ENCODE results near the gene RBBP6. TPM values are rescaled to one million over a fixed set of nuclear protein-coding genes. Genes with fewer than 3 reads are reported as not detected.

Gene RBBP6
- total RNA-seq, 4 donors from 2014 or later: 37.1 to 58.4 (median 46.1) TPM

DNA sequence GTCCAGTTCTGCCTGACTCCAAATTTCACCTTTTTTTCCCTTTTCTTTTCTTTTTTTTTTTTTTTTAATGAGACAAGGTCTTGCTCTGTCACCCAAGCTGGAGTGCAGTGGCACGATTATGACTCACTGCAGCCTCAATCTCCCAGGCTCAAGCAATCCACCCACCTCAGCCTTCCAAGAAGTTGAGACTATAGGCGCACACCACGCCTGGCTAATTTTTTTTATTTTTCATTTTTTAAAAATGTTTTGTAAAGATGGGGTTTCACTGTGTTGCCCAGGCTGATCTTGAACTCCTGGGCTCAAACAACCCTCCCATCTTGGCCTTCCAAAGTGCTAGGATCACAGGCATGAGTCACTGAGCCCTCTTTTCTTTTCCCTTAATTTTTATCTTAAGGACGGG, 33.4 kb upstream of the RBBP6 start:
- TF ChIP-seq, protein P1, sequence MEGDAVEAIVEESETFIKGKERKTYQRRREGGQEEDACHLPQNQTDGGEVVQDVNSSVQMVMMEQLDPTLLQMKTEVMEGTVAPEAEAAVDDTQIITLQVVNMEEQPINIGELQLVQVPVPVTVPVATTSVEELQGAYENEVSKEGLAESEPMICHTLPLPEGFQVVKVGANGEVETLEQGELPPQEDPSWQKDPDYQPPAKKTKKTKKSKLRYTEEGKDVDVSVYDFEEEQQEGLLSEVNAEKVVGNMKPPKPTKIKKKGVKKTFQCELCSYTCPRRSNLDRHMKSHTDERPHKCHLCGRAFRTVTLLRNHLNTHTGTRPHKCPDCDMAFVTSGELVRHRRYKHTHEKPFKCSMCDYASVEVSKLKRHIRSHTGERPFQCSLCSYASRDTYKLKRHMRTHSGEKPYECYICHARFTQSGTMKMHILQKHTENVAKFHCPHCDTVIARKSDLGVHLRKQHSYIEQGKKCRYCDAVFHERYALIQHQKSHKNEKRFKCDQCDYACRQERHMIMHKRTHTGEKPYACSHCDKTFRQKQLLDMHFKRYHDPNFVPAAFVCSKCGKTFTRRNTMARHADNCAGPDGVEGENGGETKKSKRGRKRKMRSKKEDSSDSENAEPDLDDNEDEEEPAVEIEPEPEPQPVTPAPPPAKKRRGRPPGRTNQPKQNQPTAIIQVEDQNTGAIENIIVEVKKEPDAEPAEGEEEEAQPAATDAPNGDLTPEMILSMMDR (IDR thresholded peaks at IDR 0.05; ENCODE audit: low read depth): no peak

DNA sequence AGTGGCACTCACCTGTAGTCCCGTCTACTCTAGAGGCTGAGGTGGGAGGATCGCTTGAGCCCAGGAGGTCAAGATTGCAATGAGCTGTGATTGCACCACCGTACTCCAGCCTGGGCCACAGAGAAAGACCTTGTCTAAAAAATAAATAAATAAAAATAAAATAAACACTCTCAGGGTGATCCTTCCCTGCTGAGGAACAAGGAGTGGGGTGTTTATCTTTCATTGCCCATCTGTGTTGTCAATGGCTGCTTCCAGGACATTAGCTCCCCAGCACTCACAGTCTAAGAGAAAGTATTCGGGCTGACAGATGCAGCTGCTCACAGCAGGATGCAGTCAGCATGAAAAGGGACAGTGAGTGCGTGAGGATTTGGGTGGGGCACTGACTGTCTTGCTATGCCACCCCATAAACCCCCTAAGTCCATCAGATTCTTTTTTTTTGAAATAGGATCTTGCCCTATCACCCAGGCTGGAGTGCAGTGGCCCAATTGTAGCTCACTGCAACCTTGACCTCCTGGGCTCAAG, 31.3 kb upstream of the RBBP6 start:
- TF ChIP-seq, protein P1 (IDR thresholded peaks at IDR 0.05; ENCODE audit: low read depth): no peak

DNA sequence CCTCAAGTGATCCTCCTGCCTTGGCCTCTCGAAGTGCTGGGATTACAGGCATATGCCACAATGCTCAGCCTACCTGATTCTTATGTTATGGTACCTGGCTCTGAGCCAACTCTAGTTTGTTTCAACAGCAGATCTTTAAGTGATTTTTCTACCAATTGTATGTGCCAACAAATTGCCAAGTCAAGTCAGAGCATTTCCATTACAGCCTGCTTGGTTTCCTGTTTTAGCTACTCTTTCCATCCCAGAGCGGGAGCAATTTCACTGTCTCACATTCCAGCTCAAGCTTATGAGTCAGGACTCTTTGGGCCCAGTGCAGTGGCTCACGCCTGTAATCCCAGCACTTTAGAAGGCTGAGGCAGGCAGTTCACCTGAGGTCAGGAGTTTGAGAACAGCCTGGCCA, 30.8 kb upstream of the RBBP6 start:
- TF ChIP-seq, protein P1 (IDR thresholded peaks at IDR 0.05; ENCODE audit: low read depth): no peak

DNA sequence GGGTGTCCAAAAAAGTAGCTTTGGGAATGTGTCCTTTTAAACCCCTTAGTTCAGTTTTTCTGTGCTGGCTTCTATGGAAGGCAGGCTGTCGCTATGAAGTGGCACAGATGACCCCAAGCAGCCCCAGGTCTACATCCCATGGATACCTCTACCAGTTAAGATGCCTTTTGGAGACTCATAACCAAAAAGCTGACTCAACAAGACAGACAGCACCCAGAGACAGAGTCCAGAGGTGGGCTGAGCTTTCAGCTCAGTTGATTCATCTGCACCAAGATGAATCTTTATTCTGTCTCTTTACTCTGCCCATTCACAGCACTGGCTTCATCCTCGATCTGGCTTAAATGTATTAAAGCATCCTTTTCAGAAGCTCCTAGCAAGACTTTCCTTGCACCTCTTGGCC, 29.8 kb upstream of the RBBP6 start:
- TF ChIP-seq, protein P1 (IDR thresholded peaks at IDR 0.05; ENCODE audit: low read depth): no peak

DNA sequence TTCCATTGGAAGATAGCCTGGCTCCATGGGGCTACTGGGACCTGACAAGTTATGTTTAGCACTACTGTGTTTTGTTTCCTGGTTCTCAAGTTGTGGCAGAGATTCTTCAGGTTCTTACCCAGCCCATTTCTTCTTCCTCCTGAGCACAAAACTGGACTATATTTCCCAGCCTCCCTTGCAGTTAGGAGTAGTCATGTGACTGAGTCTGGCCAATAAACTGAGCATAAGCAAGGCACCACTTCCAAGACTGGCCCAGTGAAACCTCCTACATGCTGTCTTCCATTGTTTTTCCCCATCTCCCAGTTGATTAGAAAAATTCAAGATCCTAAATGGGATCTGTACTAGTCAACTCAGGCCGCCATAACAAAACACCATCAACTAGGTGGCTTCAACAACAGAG, 28.2 kb upstream of the RBBP6 start:
- TF ChIP-seq, protein P1 (IDR thresholded peaks at IDR 0.05; ENCODE audit: low read depth): no peak

DNA sequence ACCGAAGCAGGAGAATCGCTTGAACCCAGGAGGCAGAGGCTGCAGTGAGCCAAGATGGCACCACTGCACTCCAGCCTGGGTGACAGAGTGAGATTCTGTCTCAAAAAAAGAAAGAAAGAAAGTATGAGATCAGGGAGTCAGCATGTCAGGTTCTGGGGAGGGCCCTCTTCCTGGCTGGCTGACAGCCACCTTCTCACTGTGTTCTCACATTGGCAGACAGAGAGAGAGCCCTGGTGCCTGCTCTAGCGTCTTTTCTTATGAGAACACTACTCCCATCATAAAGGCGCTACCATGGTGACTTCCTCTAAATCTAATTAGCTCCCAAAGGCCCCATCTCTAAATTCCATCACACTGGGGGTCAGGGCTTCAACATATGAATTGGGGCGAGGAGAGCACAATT, 27.6 kb upstream of the RBBP6 start:
- TF ChIP-seq, protein P1 (IDR thresholded peaks at IDR 0.05; ENCODE audit: low read depth): no peak

DNA sequence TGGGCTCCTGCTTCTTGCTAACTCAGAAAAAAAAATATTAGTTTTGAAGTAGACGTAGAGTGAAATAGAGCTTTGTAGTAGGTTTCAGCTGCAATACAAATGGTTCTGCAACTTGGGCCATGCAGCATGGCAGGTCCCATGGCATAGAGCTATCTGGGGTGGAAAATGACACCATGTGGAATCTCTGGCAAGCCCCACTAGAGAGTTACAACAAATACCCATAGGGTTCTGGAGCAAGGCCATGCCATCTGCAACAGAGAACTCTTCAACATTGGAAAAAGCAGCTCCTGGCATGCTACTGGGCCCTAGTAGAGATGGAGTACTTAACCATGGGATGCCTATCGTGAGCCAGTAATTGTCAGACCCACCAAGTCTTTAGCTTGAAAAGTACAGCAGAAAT, 25.3 kb upstream of the RBBP6 start:
- TF ChIP-seq, protein P1 (IDR thresholded peaks at IDR 0.05; ENCODE audit: low read depth): no peak

All from subcutaneous adipose tissue (tissue), 4 donors.